ENCODE data around the gene HTATIP2. TPM values are rescaled to one million over a fixed set of nuclear protein-coding genes. Genes with fewer than 3 reads are reported as not detected.

The HTATIP2 gene
- total and polyA plus RNA-seq, 2 experiments from 2014 or later: 45.0 to 57.5 TPM

DNA sequence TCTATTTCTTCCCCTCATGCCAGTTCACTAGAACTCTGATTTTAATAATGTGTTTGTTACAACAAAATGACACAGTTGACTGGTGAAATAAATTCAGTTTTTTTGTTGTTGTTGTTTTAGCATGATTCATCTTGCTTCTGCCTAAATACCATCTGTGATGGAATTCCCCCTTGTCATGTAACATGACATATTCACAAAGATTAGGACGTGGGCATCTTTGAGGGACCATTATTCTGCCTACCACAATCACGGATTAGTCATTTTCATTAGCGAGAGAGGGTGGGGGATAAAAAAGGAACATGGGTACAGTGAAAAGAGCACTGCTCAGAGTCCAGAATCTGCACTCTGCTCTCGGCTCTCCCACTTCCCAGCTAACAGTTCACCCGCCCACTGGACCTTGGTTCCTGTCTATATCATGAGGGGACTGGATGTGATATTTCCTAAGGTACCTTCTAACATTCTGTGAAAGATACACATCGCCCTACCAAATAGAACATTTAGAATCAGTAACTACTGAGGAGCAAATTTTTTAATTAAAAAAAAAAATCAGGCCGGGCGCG is 11.3 kb downstream of the HTATIP2 start:
- no peak for TF ChIP-seq JUNB (IDR thresholded peaks at IDR 0.05; ENCODE audit: unreplicated experiment)
- TF ChIP-seq POLR2AphosphoS5 (IDR thresholded peaks at IDR 0.05; ENCODE audit: low read depth): no peak
- TF ChIP-seq, protein P1, sequence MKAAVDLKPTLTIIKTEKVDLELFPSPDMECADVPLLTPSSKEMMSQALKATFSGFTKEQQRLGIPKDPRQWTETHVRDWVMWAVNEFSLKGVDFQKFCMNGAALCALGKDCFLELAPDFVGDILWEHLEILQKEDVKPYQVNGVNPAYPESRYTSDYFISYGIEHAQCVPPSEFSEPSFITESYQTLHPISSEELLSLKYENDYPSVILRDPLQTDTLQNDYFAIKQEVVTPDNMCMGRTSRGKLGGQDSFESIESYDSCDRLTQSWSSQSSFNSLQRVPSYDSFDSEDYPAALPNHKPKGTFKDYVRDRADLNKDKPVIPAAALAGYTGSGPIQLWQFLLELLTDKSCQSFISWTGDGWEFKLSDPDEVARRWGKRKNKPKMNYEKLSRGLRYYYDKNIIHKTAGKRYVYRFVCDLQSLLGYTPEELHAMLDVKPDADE (IDR thresholded peaks at IDR 0.05): no peak
- TF ChIP-seq, protein P2, sequence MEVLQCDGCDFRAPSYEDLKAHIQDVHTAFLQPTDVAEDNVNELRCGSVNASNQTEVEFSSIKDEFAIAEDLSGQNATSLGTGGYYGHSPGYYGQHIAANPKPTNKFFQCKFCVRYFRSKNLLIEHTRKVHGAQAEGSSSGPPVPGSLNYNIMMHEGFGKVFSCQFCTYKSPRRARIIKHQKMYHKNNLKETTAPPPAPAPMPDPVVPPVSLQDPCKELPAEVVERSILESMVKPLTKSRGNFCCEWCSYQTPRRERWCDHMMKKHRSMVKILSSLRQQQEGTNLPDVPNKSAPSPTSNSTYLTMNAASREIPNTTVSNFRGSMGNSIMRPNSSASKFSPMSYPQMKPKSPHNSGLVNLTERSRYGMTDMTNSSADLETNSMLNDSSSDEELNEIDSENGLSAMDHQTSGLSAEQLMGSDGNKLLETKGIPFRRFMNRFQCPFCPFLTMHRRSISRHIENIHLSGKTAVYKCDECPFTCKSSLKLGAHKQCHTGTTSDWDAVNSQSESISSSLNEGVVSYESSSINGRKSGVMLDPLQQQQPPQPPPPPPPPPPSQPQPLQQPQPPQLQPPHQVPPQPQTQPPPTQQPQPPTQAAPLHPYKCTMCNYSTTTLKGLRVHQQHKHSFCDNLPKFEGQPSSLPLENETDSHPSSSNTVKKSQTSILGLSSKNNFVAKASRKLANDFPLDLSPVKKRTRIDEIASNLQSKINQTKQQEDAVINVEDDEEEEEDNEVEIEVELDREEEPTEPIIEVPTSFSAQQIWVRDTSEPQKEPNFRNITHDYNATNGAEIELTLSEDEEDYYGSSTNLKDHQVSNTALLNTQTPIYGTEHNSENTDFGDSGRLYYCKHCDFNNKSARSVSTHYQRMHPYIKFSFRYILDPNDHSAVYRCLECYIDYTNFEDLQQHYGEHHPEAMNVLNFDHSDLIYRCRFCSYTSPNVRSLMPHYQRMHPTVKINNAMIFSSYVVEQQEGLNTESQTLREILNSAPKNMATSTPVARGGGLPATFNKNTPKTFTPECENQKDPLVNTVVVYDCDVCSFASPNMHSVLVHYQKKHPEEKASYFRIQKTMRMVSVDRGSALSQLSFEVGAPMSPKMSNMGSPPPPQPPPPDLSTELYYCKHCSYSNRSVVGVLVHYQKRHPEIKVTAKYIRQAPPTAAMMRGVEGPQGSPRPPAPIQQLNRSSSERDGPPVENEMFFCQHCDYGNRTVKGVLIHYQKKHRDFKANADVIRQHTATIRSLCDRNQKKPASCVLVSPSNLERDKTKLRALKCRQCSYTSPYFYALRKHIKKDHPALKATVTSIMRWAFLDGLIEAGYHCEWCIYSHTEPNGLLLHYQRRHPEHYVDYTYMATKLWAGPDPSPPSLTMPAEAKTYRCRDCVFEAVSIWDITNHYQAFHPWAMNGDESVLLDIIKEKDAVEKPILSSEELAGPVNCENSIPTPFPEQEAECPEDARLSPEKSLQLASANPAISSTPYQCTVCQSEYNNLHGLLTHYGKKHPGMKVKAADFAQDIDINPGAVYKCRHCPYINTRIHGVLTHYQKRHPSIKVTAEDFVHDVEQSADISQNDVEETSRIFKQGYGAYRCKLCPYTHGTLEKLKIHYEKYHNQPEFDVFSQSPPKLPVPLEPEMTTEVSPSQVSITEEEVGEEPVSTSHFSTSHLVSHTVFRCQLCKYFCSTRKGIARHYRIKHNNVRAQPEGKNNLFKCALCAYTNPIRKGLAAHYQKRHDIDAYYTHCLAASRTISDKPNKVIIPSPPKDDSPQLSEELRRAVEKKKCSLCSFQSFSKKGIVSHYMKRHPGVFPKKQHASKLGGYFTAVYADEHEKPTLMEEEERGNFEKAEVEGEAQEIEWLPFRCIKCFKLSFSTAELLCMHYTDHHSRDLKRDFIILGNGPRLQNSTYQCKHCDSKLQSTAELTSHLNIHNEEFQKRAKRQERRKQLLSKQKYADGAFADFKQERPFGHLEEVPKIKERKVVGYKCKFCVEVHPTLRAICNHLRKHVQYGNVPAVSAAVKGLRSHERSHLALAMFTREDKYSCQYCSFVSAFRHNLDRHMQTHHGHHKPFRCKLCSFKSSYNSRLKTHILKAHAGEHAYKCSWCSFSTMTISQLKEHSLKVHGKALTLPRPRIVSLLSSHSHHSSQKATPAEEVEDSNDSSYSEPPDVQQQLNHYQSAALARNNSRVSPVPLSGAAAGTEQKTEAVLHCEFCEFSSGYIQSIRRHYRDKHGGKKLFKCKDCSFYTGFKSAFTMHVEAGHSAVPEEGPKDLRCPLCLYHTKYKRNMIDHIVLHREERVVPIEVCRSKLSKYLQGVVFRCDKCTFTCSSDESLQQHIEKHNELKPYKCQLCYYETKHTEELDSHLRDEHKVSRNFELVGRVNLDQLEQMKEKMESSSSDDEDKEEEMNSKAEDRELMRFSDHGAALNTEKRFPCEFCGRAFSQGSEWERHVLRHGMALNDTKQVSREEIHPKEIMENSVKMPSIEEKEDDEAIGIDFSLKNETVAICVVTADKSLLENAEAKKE (CRISPR knock-in tag; IDR thresholded peaks at IDR 0.05): no peak
- TF ChIP-seq NANOG (IDR thresholded peaks at IDR 0.05; ENCODE audit: borderline replicate concordance): no peak
- Histone ChIP-seq H3K4me1 (ENCODE audit: insufficient read depth) (peaks cover 3% of the 10 kb centered on the region; the same call in 1 of the 2 replicates), H3K36me3 (ENCODE audit: insufficient read depth) (0 out of 2 replicates have a peak, but pooled peaks cover 4% of the 10 kb centered on the region), H3K79me2 (replicated peaks; ENCODE audit: insufficient read depth) (no peaks in the 10 kb centered on the region), H3K4me2 (no peak overlapping the region), H3F3A (replicated peaks; ENCODE audit: low read depth) (no peaks in the 10 kb centered on the region), H3K27ac (ENCODE audit: low read depth) (no peak overlapping the region), H2AFZ (no peak overlapping the region), H4K20me1 (replicated peaks; ENCODE audit: insufficient read depth) (0 out of 2 replicates have a peak, but pooled peaks cover 5% of the 10 kb centered on the region), H3K9me2 (ENCODE audit: insufficient read depth) (no peaks in the 10 kb centered on the region), H3K4me3 (no peak overlapping the region), H3K27me3 (ENCODE audit: insufficient read depth) (no peaks in the 10 kb centered on the region)
- no peak overlapping the region for H3K4me3 Mint-ChIP-seq
- H3K36me3 Mint-ChIP-seq (ENCODE audit: low read depth): peaks cover 8% of the 10 kb centered on the region; the same call in 2 of the 3 replicates
- DNase-seq (ENCODE audit: low spot score): no peak
- H3K9me3 Mint-ChIP-seq: no peaks in the 10 kb centered on the region
- ATAC-seq: no peak
- H3K27ac Mint-ChIP-seq: no peak overlapping the region
- peaks cover 4% of the 10 kb centered on the region; the same call in 2 of the 3 replicates for H3K4me1 Mint-ChIP-seq
- peaks cover 1% of the 10 kb centered on the region for H3K27me3 Mint-ChIP-seq (ENCODE audit: insufficient read depth, low read depth, poor library complexity)
